H9 (cell line): Measurements from ENCODE around the gene ZNF423. TPM values are rescaled to one million over a fixed set of nuclear protein-coding genes. Genes with fewer than 3 reads are reported as not detected.

Experiments used
- DNase-seq: peaks from one replicate; pipeline ENCODE4 v3.0.0-alpha.2; 2017
- H2AFZ ChIP-seq: one replicate; pipeline ENCODE4 v1.6.1; 2013; ENCODE audit warnings: mild to moderate bottlenecking, low read length, control low read depth, moderate library complexity
- H2AK5ac ChIP-seq: 2 replicates; pipeline ENCODE4 v1.6.1; 2013; ENCODE audit warnings: low read length, control low read depth, mixed read lengths; ENCODE audit not compliant: insufficient read length
- H2BK120ac ChIP-seq: one replicate; pipeline ENCODE4 v1.6.1; 2013; ENCODE audit warnings: low read depth, mild to moderate bottlenecking, low read length, control low read depth, inconsistent platforms; ENCODE audit not compliant: poor library complexity, severe bottlenecking
- H2BK12ac ChIP-seq: 2 replicates; pipeline ENCODE4 v1.6.1; 2013; ENCODE audit warnings: low read length, control low read depth, mixed read lengths, low read depth; ENCODE audit not compliant: insufficient read length
- H2BK15ac ChIP-seq: 2 replicates; pipeline ENCODE4 v1.6.1; 2013; ENCODE audit warnings: low read depth, low read length, control low read depth
- H2BK20ac ChIP-seq: one replicate; pipeline ENCODE4 v1.6.1; 2013; ENCODE audit warnings: low read depth, mild to moderate bottlenecking, low read length, control low read depth, inconsistent platforms; ENCODE audit not compliant: poor library complexity, severe bottlenecking
- H2BK5ac ChIP-seq: 2 replicates; pipeline ENCODE4 v1.6.1; 2013; ENCODE audit warnings: low read length, control low read depth, mixed read lengths; ENCODE audit not compliant: insufficient read length
- H3K14ac ChIP-seq: 2 replicates; pipeline ENCODE4 v1.6.1; 2013; ENCODE audit warnings: low read length, control low read depth; ENCODE audit not compliant: insufficient read depth
- H3K18ac ChIP-seq: 2 replicates; pipeline ENCODE4 v1.6.1; 2013; ENCODE audit warnings: low read depth, mild to moderate bottlenecking, mixed read lengths, low read length, control low read depth; ENCODE audit not compliant: insufficient read length
- H3K23ac ChIP-seq: 2 replicates; pipeline ENCODE4 v1.6.1; 2013; ENCODE audit warnings: low read length, control low read depth, mixed read lengths, low read depth; ENCODE audit not compliant: insufficient read length
- H3K23me2 ChIP-seq: 2 replicates; pipeline ENCODE4 v1.6.1; 2013; ENCODE audit warnings: low read depth, mild to moderate bottlenecking, mixed read lengths, low read length, control low read depth; ENCODE audit not compliant: insufficient read length, poor library complexity, severe bottlenecking
- H3K27ac ChIP-seq: 2 replicates; pipeline ENCODE4 v1.5.1; 2013; ENCODE audit warnings: low read length, control low read depth, mixed read lengths, low read depth; ENCODE audit not compliant: insufficient read length
- H3K27me3 ChIP-seq: 2 replicates; pipeline ENCODE4 v1.6.1; 2013; ENCODE audit warnings: low read length, control low read depth, inconsistent platforms; ENCODE audit not compliant: insufficient read depth
- H3K4ac ChIP-seq: 2 replicates; pipeline ENCODE4 v1.6.1; 2013; ENCODE audit warnings: low read depth, mild to moderate bottlenecking, control low read depth, inconsistent platforms, low read length, moderate library complexity
- H3K4me1 ChIP-seq: 2 replicates; pipeline ENCODE4 v1.6.1; 2013; ENCODE audit warnings: low read length, control low read depth, inconsistent platforms; ENCODE audit not compliant: insufficient read depth
- H3K4me2 ChIP-seq: 2 replicates; pipeline ENCODE4 v1.6.1; 2013; ENCODE audit warnings: low read length, control low read depth, mixed read lengths; ENCODE audit not compliant: insufficient read length, insufficient read depth
- H3K56ac ChIP-seq: 2 replicates; pipeline ENCODE4 v1.6.1; 2013; ENCODE audit warnings: low read depth, mild to moderate bottlenecking, mixed read lengths, low read length, control low read depth; ENCODE audit not compliant: insufficient read length
- H3K79me1 ChIP-seq: 2 replicates; pipeline ENCODE4 v1.6.1; 2013; ENCODE audit warnings: low read depth, mild to moderate bottlenecking, moderate library complexity, low read length, control low read depth, inconsistent platforms; ENCODE audit not compliant: insufficient read depth, poor library complexity, severe bottlenecking
- H3K79me2 ChIP-seq: 2 replicates; pipeline ENCODE4 v1.6.1; 2013; ENCODE audit warnings: low read length, control low read depth, inconsistent platforms; ENCODE audit not compliant: insufficient read depth
- H3K9ac ChIP-seq: 2 replicates; pipeline ENCODE4 v1.6.1; 2013; ENCODE audit warnings: low read length, control low read depth, mixed read lengths; ENCODE audit not compliant: insufficient read length; ENCODE audit errors: extremely low read depth
- H3K9me3 ChIP-seq: one replicate; pipeline ENCODE4 v1.6.1; 2013; ENCODE audit warnings: low read depth, low read length, inconsistent platforms; ENCODE audit not compliant: control insufficient read depth
- H3T11ph ChIP-seq: one replicate; pipeline ENCODE4 v1.6.1; 2013; ENCODE audit warnings: mild to moderate bottlenecking, low read length, control low read depth, inconsistent platforms
- H4K20me1 ChIP-seq: one replicate; pipeline ENCODE4 v1.6.1; 2013; ENCODE audit not compliant: control insufficient read depth, insufficient read length, insufficient read depth
- H4K5ac ChIP-seq: 2 replicates; pipeline ENCODE4 v1.6.1; 2013; ENCODE audit warnings: low read depth, mild to moderate bottlenecking, mixed read lengths, low read length, control low read depth; ENCODE audit not compliant: insufficient read length
- H4K8ac ChIP-seq: replicated peaks from 2 replicates; pipeline ENCODE4 v1.6.1; 2013; ENCODE audit warnings: low read length, control low read depth, mixed read lengths, low read depth; ENCODE audit not compliant: insufficient read length
- H4K91ac ChIP-seq: 2 replicates; pipeline ENCODE4 v1.6.1; 2013; ENCODE audit warnings: low read depth, mild to moderate bottlenecking, moderate library complexity, mixed read lengths, low read length, control low read depth; ENCODE audit not compliant: insufficient read length
- H3K27ac Mint-ChIP-seq, 3 experiments: 2 replicates in 2 of 3; 3 replicates in 1 of 3; pipeline ENCODE4 v1.8.0; 2020 to 2021; ENCODE audit warnings: mixed read lengths in 3 of 3, mild to moderate bottlenecking in 1 of 3, moderate library complexity in 1 of 3
- H3K27me3 Mint-ChIP-seq: 2 replicates; pipeline ENCODE4 v1.8.0; 2021; ENCODE audit warnings: low read depth, mild to moderate bottlenecking, moderate library complexity, mixed read lengths
- H3K36me3 Mint-ChIP-seq, 3 experiments: 2 replicates in 2 of 3; 3 replicates in 1 of 3; pipeline ENCODE4 v1.8.0; 2020 to 2021; ENCODE audit warnings: low read depth in 3 of 3, mixed read lengths in 3 of 3; ENCODE audit not compliant: insufficient read depth in 1 of 3
- H3K4me1 Mint-ChIP-seq, 2 experiments: 2 replicates each; pipeline ENCODE4 v1.8.0; 2020; ENCODE audit warnings: mixed read lengths in 2 of 2
- H3K4me3 Mint-ChIP-seq, 2 experiments: 2 replicates in 1 of 2; 3 replicates in 1 of 2; pipeline ENCODE4 v1.8.0; 2020 to 2021; ENCODE audit warnings: mild to moderate bottlenecking in 2 of 2, mixed read lengths in 2 of 2, moderate library complexity in 1 of 2
- H3K9me3 Mint-ChIP-seq, 2 experiments: 2 replicates in 1 of 2; 3 replicates in 1 of 2; pipeline ENCODE4 v1.8.0; 2020; ENCODE audit warnings: mild to moderate bottlenecking in 2 of 2, mixed read lengths in 2 of 2, moderate library complexity in 1 of 2
- CTCF ChIP-seq: fragments of 200-600 bp; sonication (generic); conservative IDR thresholded peaks from 3 replicates; pipeline ENCODE4 v1.8.0; 2021; ENCODE audit warnings: antibody characterized with exemption, mild to moderate bottlenecking
- WGBS: extraction: QIAGEN DNeasy Blood & Tissue Kit; methylation state at CpG from one replicate; pipeline ENCODE4 v1.1.7; 2013; ENCODE audit warnings: missing lambda C conversion rate, low lambda C conversion rate, mixed read lengths; ENCODE audit not compliant: insufficient read length; ENCODE audit errors: extremely low coverage; 5-methylcytosine and 5-hydroxymethylcytosine counted together
- total RNA-seq: library from RNA; stranded (reverse); gene quantifications from 2 replicates; pipeline ENCODE4 v1.2.1, GENCODE V29; 2021

ZNF423 gene
- total RNA-seq, 1 experiment from 2014 or later: 51.5 TPM

- no peak overlapping the region for H2BK120ac ChIP-seq
- H3K79me1 ChIP-seq: no peaks in the 10 kb centered on the region
- no peak overlapping the region for H3K56ac ChIP-seq
- no peak overlapping the region for H4K8ac ChIP-seq
- peaks cover 2% of the 10 kb centered on the region for H3K9me3 ChIP-seq
- no peak overlapping the region for H3K18ac ChIP-seq
- no peak overlapping the region for H3K9ac ChIP-seq
- no peaks in the 10 kb centered on the region for H3K23me2 ChIP-seq
- H2BK20ac ChIP-seq: no peak overlapping the region
- H3K4ac ChIP-seq: no peak overlapping the region
- no peak overlapping the region for H4K5ac ChIP-seq
- Mint-ChIP-seq H3K4me1 (peaks cover 8 to 17% of the 10 kb centered on the region in 2 experiments; a peak in 3 of 4 replicates), H3K4me3 (no peak overlapping the region), H3K27ac (no peak overlapping the region), H3K9me3 (peaks cover 3% of the 10 kb centered on the region in 2 experiments), H3K27me3 (no peaks in the 10 kb centered on the region), H3K36me3 (peaks cover 9 to 41% (median 16%) of the 10 kb centered on the region in 3 experiments)
- no peak overlapping the region for H2BK15ac ChIP-seq
- no peak overlapping the region; the same call in 1 of the 2 replicates for H3K14ac ChIP-seq
- no peak overlapping the region for H3K23ac ChIP-seq
- H2AK5ac ChIP-seq: no peak overlapping the region
- no peak overlapping the region for H2BK5ac ChIP-seq
- no peak overlapping the region for H4K91ac ChIP-seq
- H3T11ph ChIP-seq: no peak overlapping the region
- H3K4me1 ChIP-seq: peaks cover 3% of the 10 kb centered on the region; the same call in 1 of the 2 replicates
- H3K4me2 ChIP-seq: no peak overlapping the region
- no peak overlapping the region for H3K27ac ChIP-seq
- no peak overlapping the region for H2BK12ac ChIP-seq
- TF ChIP-seq CTCF: no peak
- no peak overlapping the region for H2AFZ ChIP-seq
- H4K20me1 ChIP-seq: no peaks in the 10 kb centered on the region
- WGBS: no CpG with 5 or more reads among the region's 5 CpGs
- no peak for DNase-seq
- H3K27me3 ChIP-seq: no peaks in the 10 kb centered on the region
- H3K79me2 ChIP-seq: no peaks in the 10 kb centered on the region; the same call in 1 of the 2 replicates
Observed at GRCh38 chr16:49724774-49725173, 131.1 kb downstream of the ZNF423 start.
